Ovary (tissue), 9 donors: ENCODE results near the gene ZNF326. TPM values are rescaled to one million over a fixed set of nuclear protein-coding genes. Genes with fewer than 3 reads are reported as not detected.

Experiments used
- DNase-seq, 5 donors: peaks; one replicate each; pipeline ENCODE4 v3.0.0-alpha.2; 2019 to 2020
- H3K27ac ChIP-seq, 2 donors: fragments of 200-600 bp; one replicate each; pipeline versions ENCODE4 v1.5.1 to v1.8.0; 2019 to 2022
- H3K27me3 ChIP-seq: fragments of 200-600 bp; one replicate; pipeline ENCODE4 v1.8.0; 2022
- H3K36me3 ChIP-seq: fragments of 200-600 bp; sonication (generic); one replicate; pipeline ENCODE4 v1.5.1; 2019
- H3K4me1 ChIP-seq: one replicate; pipeline ENCODE4 v1.8.1; 2013; ENCODE audit warnings: mild to moderate bottlenecking, moderate library complexity; ENCODE audit not compliant: insufficient read depth
- H3K4me3 ChIP-seq: fragments of 200-600 bp; sonication (generic); one replicate; pipeline ENCODE4 v1.5.1; 2017
- H3K9me3 ChIP-seq, 2 donors: fragments of 200-600 bp in 1 of 2; sonication (generic) in 1 of 2; one replicate each; pipeline versions ENCODE4 v1.5.1 to v1.8.1; 2013 to 2019; ENCODE audit warnings: mild to moderate bottlenecking in 1 of 2, moderate library complexity in 1 of 2
- EP300 ChIP-seq: sonication (generic); formaldehyde crosslinking; IDR thresholded peaks from one replicate; pipeline ENCODE4 v1.6.1; 2017; ENCODE audit warnings: antibody characterized with exemption
- POLR2A ChIP-seq: fragments of 450-650 bp; IDR thresholded peaks from one replicate; pipeline ENCODE4 v1.6.1; 2017; ENCODE audit warnings: antibody characterized with exemption, mild to moderate bottlenecking, moderate library complexity
- WGBS, 3 donors: extraction: QIAGEN DNeasy Blood & Tissue Kit in 1 of 3; methylation state at CpG; one replicate each; pipeline versions ENCODE4 v1.1.5 to v1.1.7; 2013 to 2017; 5-methylcytosine and 5-hydroxymethylcytosine counted together
- intact Hi-C, 4 donors: fragments of 100-400 bp; cut with DNase I; formaldehyde crosslinking; loops; one replicate each; pipeline versions ENCODE4 v1.11.0 to v1.15.1; 2022 to 2023
- polyA plus RNA-seq, 2 donors: library from polyadenylated mRNA; stranded (reverse); fragments of 200-250 nt in 1 of 2; fragments of 350-450 nt in 1 of 2; fragmentation: Illumina TruSeq in 1 of 2; extraction: RNeasy Lipid Tissue Mini Kit (QIAGEN cat#74804) in 1 of 2; gene quantifications; one replicate each; pipeline ENCODE4 v1.2.3, GENCODE V29; 2013 to 2014
- total RNA-seq, 7 donors: library from RNA; depleted of rRNA in 2 of 7; stranded (reverse); fragments of >200 nt in 2 of 7; fragmentation: NEBNext Ultra II Directional in 3 of 7; extraction: Animal tissue kit (Norgen Biotek cat#: 25700) in 3 of 7; gene quantifications; one replicate each; pipeline versions ENCODE4 v1.1.0 to v1.2.4, GENCODE V29; 2016 to 2023
- TF ChIP-seq, protein P1 (sequence below), 3 donors: fragments of 450-650 bp in 2 of 3; fragments of 200-600 bp in 1 of 3; IDR thresholded peaks; one replicate each; pipeline versions ENCODE4 v1.5.1 to v1.8.0; 2016 to 2022; ENCODE audit warnings: antibody characterized with exemption in 3 of 3, mild to moderate bottlenecking in 1 of 3
- donor health status: DM: no; HTN: no; CAD: no; lungs with moderate emphysema.
- donor health status: DM: no; HTN: no; CAD: no.
- donor health status: Bipolar disorder and iron deficiency.
- donor health status: DM: yes; HTN: yes; CAD: no.
- donor health status: DM: no; HTN: no; CAD: no.
- donor health status: DM: yes; HTN: yes; CAD: no.

ZNF326 gene
- total and polyA plus RNA-seq, 9 donors = 10.9 to 24.7 (median 21.8) TPM

DNA sequence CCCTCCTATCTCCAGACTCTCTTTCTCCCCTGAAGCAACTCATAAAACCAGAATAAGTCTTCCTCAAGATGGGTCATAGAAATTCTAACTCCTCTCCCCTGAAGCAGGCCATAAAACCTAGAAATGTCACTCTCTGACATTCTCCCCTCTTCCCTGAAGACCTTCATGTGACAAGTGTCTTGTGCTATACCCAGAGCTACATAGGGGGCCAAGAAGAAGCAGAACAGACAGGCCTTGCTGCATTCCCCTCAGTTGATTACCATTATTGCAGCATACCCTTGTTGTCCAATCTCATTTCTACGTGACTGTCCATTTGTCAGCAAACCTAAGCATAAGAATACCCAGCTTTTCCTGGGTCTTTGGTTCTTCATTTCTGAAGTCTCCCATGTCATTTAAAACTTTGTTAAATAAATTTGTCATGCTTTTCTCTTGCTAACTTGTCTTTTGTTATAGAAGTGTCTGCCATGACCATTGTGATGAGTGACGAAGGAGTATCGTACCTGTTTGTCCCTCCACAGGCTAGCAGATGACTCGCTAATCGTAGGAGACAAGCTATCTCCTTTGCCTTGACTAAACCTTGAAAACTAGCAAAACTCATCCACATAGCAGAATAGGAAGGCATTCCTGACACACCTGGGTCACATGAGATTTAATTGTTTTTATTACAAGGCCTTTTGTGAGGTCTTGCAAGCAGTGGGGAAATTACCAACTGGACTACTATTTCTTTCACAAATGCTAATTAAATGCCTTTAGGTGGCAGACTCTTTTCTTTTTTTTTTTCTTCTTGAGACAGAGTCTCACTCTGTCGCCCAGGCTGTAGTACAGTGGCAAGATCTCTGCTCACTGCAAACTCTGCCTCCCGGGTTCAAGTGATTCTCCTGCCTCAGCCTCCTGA, 39.4 kb upstream of the ZNF326 start:
- no peak for DNase-seq
- intact Hi-C loops = no loop called here
- H3K27me3 ChIP-seq = no peaks in the 10 kb centered on the region
- no peaks in the 10 kb centered on the region for H3K36me3 ChIP-seq
- no peak overlapping the region for H3K27ac ChIP-seq
- 97 to 98% (median 97%) methylated on average over 7 of the region's 7 CpGs for WGBS, 3 donors
- H3K9me3 ChIP-seq = no peaks in the 10 kb centered on the region
- no peaks in the 10 kb centered on the region for H3K4me1 ChIP-seq
- TF ChIP-seq, protein P1, sequence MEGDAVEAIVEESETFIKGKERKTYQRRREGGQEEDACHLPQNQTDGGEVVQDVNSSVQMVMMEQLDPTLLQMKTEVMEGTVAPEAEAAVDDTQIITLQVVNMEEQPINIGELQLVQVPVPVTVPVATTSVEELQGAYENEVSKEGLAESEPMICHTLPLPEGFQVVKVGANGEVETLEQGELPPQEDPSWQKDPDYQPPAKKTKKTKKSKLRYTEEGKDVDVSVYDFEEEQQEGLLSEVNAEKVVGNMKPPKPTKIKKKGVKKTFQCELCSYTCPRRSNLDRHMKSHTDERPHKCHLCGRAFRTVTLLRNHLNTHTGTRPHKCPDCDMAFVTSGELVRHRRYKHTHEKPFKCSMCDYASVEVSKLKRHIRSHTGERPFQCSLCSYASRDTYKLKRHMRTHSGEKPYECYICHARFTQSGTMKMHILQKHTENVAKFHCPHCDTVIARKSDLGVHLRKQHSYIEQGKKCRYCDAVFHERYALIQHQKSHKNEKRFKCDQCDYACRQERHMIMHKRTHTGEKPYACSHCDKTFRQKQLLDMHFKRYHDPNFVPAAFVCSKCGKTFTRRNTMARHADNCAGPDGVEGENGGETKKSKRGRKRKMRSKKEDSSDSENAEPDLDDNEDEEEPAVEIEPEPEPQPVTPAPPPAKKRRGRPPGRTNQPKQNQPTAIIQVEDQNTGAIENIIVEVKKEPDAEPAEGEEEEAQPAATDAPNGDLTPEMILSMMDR (IDR thresholded peaks at IDR 0.05) = no peak
- no peak for TF ChIP-seq EP300
- no peak for TF ChIP-seq POLR2A
- no peak overlapping the region for H3K4me3 ChIP-seq

DNA sequence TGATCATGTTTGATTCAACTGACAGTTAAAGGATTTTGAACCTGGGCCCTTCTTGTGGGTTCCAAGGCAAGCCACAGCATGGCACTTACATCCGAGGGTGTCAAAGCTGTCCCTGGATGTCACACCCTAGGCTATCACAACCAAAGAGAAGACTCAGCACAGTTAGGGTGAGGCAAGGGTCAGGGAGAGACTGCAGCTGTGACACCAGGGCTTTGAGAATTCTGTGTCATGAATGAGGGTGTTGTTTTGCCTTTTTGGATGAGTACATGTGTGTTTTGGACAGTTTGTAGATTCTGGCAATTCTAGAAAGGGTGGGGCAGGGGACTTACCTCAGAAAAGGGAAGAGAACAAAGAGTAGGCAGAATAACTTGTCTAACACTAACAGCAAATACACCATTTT, 37.8 kb upstream of the ZNF326 start:
- intact Hi-C loops = no loop called here
- TF ChIP-seq POLR2A (no peak), EP300 (no peak)
- TF ChIP-seq, protein P1 (IDR thresholded peaks at IDR 0.05) = no peak
- no peak overlapping the region for H3K4me3 ChIP-seq
- no peaks in the 10 kb centered on the region for H3K4me1 ChIP-seq
- no peak overlapping the region for H3K27ac ChIP-seq
- H3K36me3 ChIP-seq = no peaks in the 10 kb centered on the region
- DNase-seq = no peak
- 38 to 74% (median 58%) methylated on average over 1 of the region's 1 CpG for WGBS, 3 donors
- no peaks in the 10 kb centered on the region for H3K9me3 ChIP-seq
- H3K27me3 ChIP-seq = no peaks in the 10 kb centered on the region

DNA sequence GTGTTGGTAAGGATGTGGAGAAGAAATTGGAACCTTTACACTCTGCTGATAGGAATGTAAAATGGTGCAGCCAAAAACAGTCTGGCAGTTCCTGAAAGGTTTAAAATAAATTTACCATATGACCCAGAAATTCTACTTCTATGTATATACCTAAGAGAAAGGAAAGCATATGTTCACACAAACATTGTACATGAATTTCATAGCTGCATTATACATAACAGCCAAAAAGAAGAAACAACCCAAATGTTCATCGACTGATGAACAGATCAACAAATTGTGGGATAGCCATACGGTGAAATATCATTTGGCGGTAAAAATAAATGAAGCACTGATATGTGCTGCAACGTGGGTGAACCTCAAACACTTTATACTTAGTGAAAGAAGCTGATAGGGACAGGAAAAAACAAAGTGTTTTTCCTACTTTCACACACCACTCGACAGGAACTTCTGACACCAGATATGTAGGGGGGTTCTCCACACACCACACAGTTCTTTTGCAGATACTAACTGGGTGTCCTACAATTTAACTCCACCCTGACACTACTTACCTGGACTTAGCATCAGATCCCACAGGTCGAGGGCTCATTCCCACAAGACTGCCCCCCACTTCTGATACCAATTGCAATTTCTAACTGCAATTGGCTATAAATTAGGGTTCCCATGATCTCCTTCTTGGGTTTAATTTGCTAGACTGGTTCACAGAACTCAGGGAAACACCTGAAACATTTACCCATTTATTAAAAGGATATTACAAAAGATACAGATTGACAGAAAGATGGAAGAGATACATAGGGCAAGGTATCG, 35.9 kb upstream of the ZNF326 start:
- H3K4me3 ChIP-seq = no peak overlapping the region
- no peak for TF ChIP-seq POLR2A
- TF ChIP-seq, protein P1 (IDR thresholded peaks at IDR 0.05) = no peak
- TF ChIP-seq EP300 = no peak
- 77 to 90% (median 86%) methylated on average over 7 of the region's 7 CpGs for WGBS, 3 donors
- no peaks in the 10 kb centered on the region for H3K9me3 ChIP-seq
- H3K36me3 ChIP-seq = no peaks in the 10 kb centered on the region
- no peak for DNase-seq
- H3K27ac ChIP-seq = no peak overlapping the region
- H3K27me3 ChIP-seq = no peaks in the 10 kb centered on the region
- H3K4me1 ChIP-seq = no peaks in the 10 kb centered on the region
- intact Hi-C loops = no loop called here

DNA sequence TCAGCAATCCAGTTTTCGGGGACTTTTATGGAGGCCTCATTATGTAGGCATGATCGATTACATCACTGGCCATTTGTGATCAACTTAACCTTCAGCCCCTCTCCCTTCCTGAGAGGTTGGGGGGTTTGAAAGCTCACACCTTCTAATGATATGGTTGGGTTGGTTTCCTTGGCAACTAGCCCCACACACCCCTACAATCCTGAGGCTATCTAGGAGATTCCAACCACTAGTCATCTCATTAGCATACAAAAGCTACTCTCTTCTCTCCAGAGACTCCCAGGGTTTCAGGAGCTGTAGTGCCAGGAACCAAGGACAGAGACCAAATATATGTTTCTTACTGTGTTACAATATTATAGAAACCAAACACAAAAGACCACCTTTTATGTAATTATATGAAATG, 35.2 kb upstream of the ZNF326 start:
- intact Hi-C loops = no loop called here
- no peak overlapping the region for H3K4me3 ChIP-seq
- WGBS, 3 donors = 94 to 98% (median 96%) methylated on average over 2 of the region's 2 CpGs
- no peaks in the 10 kb centered on the region for H3K4me1 ChIP-seq
- no peaks in the 10 kb centered on the region for H3K9me3 ChIP-seq
- no peaks in the 10 kb centered on the region for H3K27me3 ChIP-seq
- TF ChIP-seq, protein P1 (IDR thresholded peaks at IDR 0.05) = no peak
- TF ChIP-seq POLR2A (no peak), EP300 (no peak)
- no peaks in the 10 kb centered on the region for H3K36me3 ChIP-seq
- no peak for DNase-seq
- no peak overlapping the region for H3K27ac ChIP-seq
